ENCODE data around the gene LRRC18. TPM values are rescaled to one million over a fixed set of nuclear protein-coding genes. Genes with fewer than 3 reads are reported as not detected.

LRRC18 gene
- polyA plus RNA-seq, 2 of the 4 experiments (the other 2 are of a cell fraction): not detected

DNA sequence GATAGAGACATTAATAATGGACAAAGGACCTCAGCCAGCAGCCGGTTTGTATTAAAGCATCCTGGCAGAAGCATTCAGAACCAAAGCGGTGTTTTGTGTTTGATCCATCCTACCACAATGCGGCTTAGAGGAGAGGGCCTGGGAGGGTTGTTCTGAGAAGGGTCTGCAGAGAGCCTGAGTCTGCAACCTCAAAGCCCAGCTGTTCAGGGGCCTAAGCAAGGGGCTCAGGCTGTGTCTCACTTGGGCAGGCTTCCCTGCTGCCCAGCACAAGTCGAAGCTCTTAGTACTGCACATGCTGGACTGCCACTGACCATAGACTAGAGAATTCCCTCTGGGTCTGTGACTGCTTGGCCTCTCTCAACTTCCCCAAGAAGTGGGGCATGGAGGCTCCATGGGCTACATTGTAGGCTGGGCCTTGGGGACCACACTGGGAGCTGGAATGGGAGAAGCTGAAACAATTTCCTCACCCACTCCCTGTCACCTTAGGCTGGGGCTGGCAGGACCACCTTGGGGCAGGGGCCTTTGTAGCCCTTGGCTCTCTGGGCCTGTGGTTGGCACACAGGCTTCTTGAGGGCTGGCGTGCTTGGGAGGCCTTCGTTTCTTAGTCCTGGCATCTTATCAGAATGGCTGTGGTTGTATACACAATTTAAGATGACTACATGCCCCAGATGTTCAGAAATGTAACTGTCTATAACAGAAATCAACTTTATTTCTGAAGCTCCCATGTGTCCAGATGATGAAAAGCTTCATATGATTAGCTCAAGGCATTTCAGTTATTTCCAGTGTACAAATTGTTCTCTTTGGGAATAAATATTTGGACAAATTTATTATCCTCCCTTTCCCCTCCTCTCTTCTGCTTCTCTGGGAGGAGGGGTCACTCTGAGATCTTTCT, 44.5 kb downstream of the LRRC18 start:
- ATAC-seq (no peak), DNase-seq (ENCODE audit: low read depth in 1 of 2, low spot score in 1 of 2) (no peak), FAIRE-seq (no peak)
- Histone ChIP-seq H3K27ac (no peak overlapping the region), H3K4me2 (no peak overlapping the region), H3K4me3 (no peak overlapping the region), H3K4me1 (no peaks in the 10 kb centered on the region), H3K9me3 (no peaks in the 10 kb centered on the region)
- 49% methylated on average over 6 of the region's 6 CpGs for WGBS (ENCODE audit: missing lambda C conversion rate)
- ChIA-PET POLR2A (no interaction called here), CTCF (interaction anchor here (1.8 to 2.1 kb wide), 2 partner anchors 9 to 237 kb away, joined by 4 to 5 read pairs; no protein-coding TSS in a partner anchor)
- TF ChIP-seq KDM5A (IDR thresholded peaks at IDR 0.05) (no peak), ZSCAN20 (CRISPR knock-in tag; IDR thresholded peaks at IDR 0.05) (no peak), POLR2A (IDR thresholded peaks at IDR 0.05; ENCODE audit: low read length) (no peak), MYC (IDR thresholded peaks at IDR 0.05; ENCODE audit: borderline replicate concordance, low read length) (no peak), NPAS2 (CRISPR knock-in tag; IDR thresholded peaks at IDR 0.05; ENCODE audit: borderline replicate concordance) (no peak), EP300 (IDR thresholded peaks at IDR 0.05) (no peak), SREBF2 (IDR thresholded peaks at IDR 0.05) (no peak), ZFP36 (IDR thresholded peaks at IDR 0.05; ENCODE audit: borderline replicate concordance, partially characterized antibody) (no peak), ZNF302 (CRISPR knock-in tag; IDR thresholded peaks at IDR 0.05) (no peak), HOXB5 (CRISPR knock-in tag; IDR thresholded peaks at IDR 0.05) (no peak)
- TF ChIP-seq, protein P1, sequence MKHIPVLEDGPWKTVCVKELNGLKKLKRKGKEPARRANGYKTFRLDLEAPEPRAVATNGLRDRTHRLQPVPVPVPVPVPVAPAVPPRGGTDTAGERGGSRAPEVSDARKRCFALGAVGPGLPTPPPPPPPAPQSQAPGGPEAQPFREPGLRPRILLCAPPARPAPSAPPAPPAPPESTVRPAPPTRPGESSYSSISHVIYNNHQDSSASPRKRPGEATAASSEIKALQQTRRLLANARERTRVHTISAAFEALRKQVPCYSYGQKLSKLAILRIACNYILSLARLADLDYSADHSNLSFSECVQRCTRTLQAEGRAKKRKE (CRISPR knock-in tag; IDR thresholded peaks at IDR 0.05; ENCODE audit: low read depth): no peak
- TF ChIP-seq, protein P2, sequence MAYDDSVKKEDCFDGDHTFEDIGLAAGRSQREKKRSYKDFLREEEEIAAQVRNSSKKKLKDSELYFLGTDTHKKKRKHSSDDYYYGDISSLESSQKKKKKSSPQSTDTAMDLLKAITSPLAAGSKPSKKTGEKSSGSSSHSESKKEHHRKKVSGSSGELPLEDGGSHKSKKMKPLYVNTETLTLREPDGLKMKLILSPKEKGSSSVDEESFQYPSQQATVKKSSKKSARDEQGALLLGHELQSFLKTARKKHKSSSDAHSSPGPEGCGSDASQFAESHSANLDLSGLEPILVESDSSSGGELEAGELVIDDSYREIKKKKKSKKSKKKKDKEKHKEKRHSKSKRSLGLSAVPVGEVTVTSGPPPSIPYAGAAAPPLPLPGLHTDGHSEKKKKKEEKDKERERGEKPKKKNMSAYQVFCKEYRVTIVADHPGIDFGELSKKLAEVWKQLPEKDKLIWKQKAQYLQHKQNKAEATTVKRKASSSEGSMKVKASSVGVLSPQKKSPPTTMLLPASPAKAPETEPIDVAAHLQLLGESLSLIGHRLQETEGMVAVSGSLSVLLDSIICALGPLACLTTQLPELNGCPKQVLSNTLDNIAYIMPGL (CRISPR knock-in tag; IDR thresholded peaks at IDR 0.05; ENCODE audit: borderline replicate concordance): no peak
- TF ChIP-seq, protein P3, sequence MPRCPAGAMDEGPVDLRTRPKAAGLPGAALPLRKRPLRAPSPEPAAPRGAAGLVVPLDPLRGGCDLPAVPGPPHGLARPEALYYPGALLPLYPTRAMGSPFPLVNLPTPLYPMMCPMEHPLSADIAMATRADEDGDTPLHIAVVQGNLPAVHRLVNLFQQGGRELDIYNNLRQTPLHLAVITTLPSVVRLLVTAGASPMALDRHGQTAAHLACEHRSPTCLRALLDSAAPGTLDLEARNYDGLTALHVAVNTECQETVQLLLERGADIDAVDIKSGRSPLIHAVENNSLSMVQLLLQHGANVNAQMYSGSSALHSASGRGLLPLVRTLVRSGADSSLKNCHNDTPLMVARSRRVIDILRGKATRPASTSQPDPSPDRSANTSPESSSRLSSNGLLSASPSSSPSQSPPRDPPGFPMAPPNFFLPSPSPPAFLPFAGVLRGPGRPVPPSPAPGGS (IDR thresholded peaks at IDR 0.05): no peak

GRCh38 chr10:48890888-48891850, 48.5 kb downstream of the LRRC18 start:
- FAIRE-seq: no peak
- WGBS (ENCODE audit: missing lambda C conversion rate): 57% methylated on average over 11 of the region's 11 CpGs
- POLR2A ChIA-PET: no interaction called here
- Histone ChIP-seq H3K4me1 (no peaks in the 10 kb centered on the region), H3K4me2 (no peak overlapping the region), H3K9me3 (no peaks in the 10 kb centered on the region), H3K27ac (no peak overlapping the region), H3K4me3 (no peak overlapping the region)
- CTCF ChIA-PET: no interaction called here
- TF ChIP-seq FOSL2 (IDR thresholded peaks at IDR 0.05): no peak
- no peak for TF ChIP-seq FOSL2 (CRISPR knock-in tag; IDR thresholded peaks at IDR 0.05)
- TF ChIP-seq MAX (IDR thresholded peaks at IDR 0.05): no peak
- no peak for TF ChIP-seq SREBF2 (IDR thresholded peaks at IDR 0.05)
- no peak for TF ChIP-seq HEYL (CRISPR knock-in tag; IDR thresholded peaks at IDR 0.05)
- no peak for TF ChIP-seq SMC3 (IDR thresholded peaks at IDR 0.05)
- TF ChIP-seq HDAC2 (IDR thresholded peaks at IDR 0.05): no peak
- no peak for TF ChIP-seq E2F6 (IDR thresholded peaks at IDR 0.05; ENCODE audit: borderline replicate concordance, low read depth)
- no peak for TF ChIP-seq KDM5A (IDR thresholded peaks at IDR 0.05)
- no peak for TF ChIP-seq ESRRA (IDR thresholded peaks at IDR 0.05; ENCODE audit: borderline replicate concordance, low read length)
- no peak for TF ChIP-seq NR3C1 (IDR thresholded peaks at IDR 0.05)
- no peak for TF ChIP-seq JUN (IDR thresholded peaks at IDR 0.05)
- TF ChIP-seq ZSCAN20 (CRISPR knock-in tag; IDR thresholded peaks at IDR 0.05): no peak
- no peak for TF ChIP-seq BHLHE40 (IDR thresholded peaks at IDR 0.05; ENCODE audit: low read depth, low read length)
- TF ChIP-seq MAFK (IDR thresholded peaks at IDR 0.05; ENCODE audit: partially characterized antibody): no peak
- TF ChIP-seq, protein P1 (CRISPR knock-in tag; IDR thresholded peaks at IDR 0.05; ENCODE audit: low read depth): no peak
- TF ChIP-seq CTCF (IDR thresholded peaks at IDR 0.05): no peak
- TF ChIP-seq GATA3 (IDR thresholded peaks at IDR 0.05; ENCODE audit: borderline replicate concordance): no peak
- TF ChIP-seq NPAS2 (CRISPR knock-in tag; IDR thresholded peaks at IDR 0.05; ENCODE audit: borderline replicate concordance): no peak
- DNase-seq (ENCODE audit: low read depth in 1 of 2, low spot score in 1 of 2): no peak
- no peak for ATAC-seq
